HuH-7 (cell line): Measurements from ENCODE around the gene HNMT.
"Not testable (repeated sequence)": the region's sequence is repeated elsewhere in the genome, so short reads cannot be mapped to it uniquely, and the experiment has no call there.

Experiments
- DNase-seq: peaks from one replicate; pipeline ENCODE4 v3.0.0; 2011; ENCODE audit warnings: low spot score

Gene HNMT

DNA sequence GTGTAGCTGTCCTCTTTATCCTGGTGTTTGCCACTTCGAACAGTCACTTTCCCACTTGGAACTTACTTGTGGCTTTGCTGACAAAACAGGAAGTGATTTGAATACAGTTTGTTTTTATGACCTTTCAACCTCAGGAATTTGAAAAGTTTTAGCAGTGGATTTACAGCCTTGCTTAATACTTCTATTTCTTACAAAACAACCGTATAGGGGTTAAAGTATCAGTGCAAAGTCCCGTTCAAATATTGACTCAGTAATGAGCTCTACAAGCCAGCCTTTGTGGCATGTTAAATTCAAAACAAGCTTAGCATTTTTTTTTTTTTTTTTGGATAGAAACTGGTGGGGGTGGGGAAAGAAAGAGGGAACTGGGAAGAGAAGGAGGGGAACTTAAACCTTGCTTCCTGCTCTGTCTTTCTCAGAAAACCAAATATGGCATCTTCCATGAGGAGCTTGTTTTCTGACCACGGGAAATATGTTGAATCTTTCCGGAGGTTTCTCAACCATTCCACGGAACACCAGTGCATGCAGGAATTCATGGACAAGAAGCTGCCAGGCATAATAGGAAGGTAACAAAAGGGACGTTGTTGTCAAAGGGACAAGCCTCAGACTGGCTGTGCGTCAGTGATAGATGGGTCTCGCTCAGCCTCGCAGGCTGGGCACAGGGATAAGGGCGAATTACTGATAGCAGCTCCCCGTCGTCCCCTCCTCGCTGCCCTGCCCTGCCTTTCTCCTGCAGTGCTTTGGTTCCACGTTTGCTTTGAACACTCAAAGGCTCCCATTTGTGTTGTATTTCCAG lies at the start of gene HNMT:
TSS of gene HNMT (plus strand) at position 408 of the 793 bp plus-strand sequence. CDS start at position 427, 19 bp downstream.
- peak; percentile 28 for DNase-seq

DNA sequence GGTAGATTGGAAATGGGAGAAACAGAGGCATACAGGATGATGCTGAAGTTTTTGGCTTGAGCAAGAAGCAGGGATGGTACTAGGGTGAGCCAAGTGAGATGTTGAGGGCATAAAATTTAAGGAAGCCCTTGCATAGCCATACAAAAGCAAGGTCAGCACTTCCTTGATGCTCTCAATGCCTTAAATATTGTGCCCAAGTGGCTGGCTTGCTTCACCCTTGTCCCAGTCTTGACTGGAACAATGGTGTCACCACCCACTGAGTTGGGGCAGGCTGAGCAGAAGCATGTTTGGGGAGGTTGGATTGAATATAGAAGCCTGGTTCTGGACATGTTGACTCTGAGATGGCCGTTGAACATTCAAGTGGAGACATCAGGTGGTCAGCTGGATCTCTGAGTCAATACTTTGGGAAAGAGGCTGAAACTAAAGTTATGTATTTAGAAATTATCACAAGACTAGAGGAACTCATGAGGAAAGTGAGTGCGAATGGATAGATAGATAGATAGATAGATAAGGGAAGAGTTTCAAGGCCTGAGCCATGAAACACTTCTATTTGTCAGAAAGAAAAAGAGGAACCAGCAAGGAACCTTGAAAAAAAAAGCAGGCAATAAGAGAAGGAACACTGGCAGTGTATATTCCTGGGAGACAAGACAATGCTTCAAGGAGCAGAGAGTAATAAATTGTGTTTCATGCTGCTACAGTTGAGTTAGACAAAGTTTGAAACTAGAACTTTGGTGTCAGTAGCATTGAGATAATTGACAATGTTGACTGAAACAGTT lies 43.0 kb upstream of the HNMT start:
- DNase-seq, result no peak

DNA sequence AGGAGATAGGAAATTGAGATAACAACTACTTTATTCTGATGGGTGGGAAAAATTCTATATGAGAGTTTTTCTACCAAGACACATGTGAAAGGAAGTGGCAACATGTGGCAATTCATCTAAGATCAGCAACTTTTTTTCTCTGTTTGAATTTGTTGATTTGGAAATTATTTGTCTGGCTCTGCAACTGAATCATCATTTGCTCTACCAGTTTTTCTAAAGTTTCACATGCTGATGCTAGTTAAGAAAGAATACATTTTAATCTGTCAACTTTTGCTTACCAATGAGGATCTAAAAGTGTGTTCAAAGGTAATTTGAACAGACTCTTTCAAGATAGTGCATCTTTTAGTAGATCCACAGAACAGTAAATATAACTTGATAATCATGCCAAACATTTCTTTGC lies 42.1 kb upstream of the HNMT start:
- not testable (repeated sequence) for DNase-seq

DNA sequence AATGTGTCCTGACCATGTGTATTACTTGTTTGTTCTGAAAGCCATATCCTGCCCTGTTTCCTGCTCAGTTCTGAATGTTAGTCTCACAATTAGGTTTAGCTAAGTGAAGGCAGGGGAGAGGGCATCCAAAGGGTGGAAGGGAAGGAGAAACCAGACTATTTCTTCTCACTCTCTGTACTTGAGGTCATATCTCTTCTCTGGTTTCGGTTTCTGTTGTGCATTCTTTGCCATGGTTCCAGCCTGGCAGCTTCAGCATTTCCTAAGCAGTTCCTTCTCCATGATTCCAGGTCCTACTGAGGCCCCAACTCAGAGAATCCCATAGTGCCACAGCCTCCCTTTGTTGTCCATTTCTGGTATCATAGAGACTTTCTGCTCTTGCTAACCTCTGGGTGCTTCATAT lies 40.3 kb upstream of the HNMT start:
- no peak for DNase-seq

DNA sequence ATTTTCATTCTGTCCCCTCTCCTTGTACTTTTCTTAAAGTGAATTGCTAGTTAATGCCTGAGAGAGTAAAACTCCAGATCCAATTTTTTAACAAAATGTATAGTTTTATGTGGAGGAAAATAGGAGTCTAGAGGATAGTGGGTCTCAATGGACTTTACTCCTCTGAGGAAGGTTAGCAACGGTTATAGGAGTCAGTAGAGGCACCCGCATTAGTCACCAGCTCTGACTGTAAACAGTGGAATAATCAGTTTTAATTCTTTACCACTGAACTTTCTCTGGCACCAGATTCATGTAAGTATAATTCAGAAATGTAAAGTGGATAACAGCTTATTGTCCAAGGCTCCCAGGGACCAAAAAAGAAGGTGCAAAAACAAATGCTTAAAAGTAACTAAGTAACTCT lies 38.7 kb upstream of the HNMT start:
- no peak for DNase-seq

DNA sequence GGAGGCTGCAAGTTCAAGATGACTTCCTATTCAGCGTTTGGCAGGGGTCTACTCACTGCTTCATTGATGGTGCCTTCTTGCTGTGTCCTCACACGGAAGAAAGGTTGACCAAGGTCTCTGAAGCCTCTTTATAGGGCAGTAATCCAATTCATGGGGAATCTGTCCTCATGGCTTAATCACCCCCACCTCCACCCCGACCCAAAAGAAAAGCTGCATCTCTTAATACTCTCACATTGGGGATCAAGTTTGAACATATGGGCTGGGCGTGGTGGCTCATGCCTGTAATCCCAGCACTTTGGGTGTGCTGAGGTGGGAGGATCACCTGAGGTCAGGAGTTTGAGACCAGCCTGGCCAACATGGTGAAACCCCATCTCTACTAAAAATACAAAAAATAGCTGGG lies 36.4 kb upstream of the HNMT start:
- no peak for DNase-seq

DNA sequence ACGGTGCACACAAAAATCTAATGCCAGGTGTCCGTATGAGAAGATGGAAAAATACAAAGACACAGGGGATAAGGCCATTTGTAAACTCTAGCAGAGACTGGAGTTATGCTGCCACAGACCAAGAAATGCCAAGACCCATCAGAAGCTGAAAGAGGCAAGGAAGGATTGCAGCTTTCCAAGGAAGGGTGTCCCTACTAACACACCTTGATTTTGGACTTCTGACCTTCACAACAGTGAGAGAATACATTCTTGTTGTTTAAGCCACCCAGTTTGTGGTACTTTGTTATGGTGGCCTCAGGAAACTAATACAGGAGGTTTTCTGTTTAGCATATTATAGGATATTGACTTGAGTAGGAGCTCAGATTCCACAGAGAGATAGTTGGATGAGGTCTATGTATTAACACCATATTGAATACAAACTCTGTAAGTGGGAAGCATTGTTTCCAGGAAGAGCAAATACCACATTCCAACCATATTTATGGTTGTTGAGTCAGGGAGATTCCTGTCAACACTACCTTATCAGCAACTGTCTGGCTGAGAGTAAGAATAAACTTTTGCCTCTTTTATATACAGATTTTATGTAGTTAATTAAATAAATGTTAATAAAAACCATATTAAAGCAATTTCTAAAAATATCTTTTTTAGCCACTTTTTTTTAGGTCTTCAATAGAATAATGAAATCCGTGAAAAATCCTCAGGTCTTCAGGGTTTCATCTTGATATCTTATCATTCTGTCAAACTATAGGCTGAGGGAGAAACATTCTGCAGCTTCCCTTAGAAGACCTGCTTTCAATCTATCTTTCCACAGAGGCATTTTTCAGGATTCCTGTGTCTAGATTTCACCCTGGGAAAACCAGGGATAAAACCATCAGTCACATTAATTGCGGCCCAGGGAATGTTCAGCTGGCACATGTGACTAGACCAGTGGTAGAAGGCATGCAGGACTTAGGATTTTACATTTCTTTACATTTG lies 35.4 kb upstream of the HNMT start:
- no peak for DNase-seq

DNA sequence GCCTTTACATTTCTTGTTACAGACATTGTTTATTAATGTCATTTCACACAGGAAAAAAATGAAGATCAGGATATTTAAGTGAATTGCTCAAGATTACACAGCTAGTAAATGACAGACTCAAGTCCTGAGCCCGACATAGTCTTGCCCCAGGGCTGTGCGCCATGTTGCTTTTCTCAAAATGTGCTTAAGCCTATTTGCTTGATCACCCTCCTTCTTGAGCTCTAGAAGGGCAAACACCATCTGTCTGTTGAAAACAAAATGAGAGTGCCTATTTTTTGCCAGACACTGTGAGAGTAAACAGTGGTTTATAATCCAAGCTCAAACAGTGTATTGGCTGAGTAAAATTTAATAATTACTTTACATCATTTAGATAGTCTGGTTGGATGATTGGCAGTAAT lies 34.8 kb upstream of the HNMT start:
- no peak for DNase-seq

DNA sequence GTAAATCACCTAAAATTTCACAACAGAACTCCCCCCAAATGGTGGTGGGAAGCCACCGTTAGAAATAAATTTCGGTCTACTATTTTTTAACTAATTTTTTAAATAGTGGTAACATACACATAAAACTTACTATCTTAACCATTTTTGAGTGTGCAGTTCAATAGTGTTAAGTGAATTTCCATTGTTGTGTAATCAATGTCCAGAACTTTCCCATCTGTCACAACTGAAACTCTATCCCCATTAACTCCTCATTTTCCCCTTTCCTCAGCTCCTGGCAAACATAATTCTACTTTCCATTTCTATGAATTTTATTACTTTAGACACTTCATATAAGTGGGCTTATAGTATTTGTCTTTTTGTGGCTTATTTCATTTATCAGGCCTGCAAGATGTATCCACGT lies 34.1 kb upstream of the HNMT start:
- DNase-seq, result no peak

DNA sequence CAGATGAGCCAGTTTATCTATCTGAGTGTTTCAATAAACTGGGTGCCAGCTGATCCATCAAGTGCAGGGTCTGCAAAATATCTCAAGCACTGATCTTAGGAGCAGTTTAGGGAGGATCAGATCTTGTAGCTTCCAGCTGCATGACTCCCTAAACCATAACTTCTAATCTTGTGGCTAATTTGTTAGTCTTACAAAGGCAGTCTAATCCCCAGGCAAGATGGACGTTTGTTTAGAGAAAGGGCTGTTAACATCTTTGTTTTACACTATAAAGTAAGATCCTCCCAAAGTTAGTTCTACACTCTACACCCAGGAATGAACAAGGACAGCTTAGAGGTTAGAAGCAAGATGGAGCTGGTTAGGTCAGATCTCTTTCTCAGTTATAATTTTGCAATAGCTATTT lies 28.7 kb upstream of the HNMT start:
- no peak for DNase-seq

DNA sequence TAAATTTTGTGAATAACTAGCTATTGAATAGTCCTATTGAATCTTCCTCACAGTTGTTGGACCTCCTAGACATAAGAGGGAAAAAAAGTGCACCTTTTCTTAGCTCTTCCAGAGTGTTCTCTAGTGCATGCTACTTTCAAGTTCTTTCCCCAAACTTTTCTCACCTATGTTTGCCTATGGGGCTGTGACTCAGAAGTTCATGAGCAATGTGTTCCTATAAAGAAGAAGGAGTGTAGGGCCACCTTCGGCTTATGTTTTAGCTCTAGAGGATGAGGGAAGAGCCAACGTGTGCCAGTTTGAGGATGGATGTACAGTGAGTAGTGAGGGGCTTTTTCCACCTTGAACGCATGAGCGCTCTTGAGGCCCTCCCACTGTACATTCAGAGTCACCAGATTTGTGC lies 27.0 kb upstream of the HNMT start:
- DNase-seq, result no peak

DNA sequence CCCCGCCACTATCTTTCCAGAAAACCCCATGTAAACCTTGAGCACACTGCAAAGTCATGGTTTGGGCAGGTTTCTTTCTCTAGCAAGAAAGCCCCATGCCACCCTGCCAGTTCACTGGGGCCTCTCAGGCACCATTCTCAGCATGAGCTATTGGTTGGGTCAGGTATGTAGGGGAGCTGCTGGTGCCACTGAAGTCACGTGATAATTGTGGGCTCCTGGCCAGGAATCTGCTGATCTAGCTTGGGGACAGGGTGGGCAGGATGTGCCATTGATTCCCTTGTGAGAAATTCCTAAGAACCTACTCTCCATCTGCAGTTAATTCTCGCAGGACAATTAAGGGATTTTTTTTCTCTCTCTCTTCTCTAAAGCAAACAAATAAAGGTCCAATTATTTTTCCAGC lies 26.5 kb upstream of the HNMT start:
- no peak for DNase-seq

DNA sequence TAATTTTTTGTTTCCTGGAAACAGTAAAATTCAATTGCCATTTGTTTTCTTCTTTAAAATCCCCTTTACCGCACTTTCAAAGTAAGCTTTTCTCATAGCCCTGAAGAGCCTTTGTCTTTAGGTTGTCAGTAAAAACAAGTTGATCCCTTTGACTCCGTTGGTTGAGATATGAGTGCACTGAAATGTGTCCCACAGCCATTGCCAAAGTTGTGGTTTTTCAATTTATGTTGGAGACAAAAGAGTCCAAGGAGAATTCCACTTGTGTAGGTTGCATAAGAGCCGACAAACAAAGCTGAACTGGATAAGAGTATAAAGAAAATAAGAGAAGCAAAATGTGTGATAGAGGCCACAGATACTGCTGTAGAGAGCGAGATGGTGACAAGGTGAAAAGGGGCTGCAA lies 26.1 kb upstream of the HNMT start:
- DNase-seq, result no peak

DNA sequence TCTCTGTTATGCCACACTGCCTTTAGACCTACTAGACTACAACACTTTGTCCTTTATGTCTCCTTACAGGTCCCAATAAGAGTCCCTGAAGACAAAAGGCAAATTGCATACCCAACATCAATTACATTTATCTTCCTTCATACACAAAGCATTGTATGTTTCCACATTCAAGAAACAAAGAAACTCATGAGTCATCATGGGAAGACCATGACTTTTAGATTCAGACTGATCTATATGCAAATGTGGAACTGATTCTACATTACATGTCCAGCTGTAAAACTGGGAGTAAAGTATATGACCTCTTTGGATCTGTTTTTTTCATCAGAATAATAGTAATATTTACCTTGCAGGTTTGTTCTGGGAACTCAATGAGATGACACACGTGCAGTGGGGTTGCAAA lies 25.2 kb upstream of the HNMT start:
- no peak for DNase-seq

DNA sequence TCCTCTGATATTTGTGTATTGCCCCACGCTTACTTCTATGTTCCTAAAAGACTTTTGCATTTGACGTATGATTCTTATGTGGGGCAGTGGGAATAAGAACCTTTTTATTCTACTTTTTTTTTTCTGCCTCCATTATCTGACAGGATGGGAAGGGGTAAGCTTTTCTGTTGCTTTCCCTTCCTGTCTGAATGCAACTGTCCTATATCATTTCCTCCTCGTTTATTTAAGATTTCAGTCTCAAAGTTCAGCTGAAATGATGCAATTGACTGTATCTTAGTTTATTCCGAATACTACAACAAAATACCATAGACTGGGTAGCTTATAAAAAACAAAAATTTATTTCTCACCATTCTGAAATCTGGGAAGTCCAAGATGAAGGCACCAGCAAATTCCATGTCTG lies 24.1 kb upstream of the HNMT start:
- DNase-seq, result no peak

DNA sequence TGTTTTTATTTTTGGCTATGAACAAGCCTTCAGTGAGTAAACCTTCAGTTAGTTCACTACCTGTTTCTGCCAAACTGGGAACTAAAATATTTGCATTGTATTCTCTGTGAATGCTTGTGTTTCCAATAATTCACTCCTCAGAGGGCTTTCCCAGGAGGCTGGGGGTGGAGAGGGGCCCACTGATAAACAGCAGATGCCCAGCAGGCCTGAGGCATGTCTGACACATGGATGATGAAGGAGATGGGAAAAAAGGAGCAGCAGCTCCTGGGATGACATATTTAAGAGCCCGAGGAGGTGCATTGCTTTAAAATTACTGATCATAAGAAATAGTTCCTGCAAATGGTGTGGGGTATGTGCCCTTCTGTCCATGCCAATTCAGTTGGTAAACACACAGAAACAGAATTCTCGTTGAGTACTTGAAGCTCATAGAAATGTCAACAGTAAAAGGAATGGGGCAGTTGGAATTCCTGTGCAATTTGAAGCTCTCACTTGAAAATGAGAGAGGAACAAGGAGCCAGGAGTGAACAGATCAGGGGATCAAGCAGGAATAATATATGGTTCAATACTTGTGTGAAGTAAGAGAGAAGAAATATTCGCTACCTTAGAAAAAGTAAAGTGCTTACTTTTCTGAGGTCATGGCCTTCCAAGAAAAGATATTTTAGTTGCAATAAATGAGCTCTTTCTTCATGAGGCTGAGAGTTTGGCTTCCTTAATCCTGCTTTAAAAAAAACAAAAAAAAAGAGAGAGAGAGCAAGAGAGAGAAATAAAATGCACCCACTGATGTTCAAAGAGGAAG lies 22.0 kb upstream of the HNMT start:
- DNase-seq, result no peak

DNA sequence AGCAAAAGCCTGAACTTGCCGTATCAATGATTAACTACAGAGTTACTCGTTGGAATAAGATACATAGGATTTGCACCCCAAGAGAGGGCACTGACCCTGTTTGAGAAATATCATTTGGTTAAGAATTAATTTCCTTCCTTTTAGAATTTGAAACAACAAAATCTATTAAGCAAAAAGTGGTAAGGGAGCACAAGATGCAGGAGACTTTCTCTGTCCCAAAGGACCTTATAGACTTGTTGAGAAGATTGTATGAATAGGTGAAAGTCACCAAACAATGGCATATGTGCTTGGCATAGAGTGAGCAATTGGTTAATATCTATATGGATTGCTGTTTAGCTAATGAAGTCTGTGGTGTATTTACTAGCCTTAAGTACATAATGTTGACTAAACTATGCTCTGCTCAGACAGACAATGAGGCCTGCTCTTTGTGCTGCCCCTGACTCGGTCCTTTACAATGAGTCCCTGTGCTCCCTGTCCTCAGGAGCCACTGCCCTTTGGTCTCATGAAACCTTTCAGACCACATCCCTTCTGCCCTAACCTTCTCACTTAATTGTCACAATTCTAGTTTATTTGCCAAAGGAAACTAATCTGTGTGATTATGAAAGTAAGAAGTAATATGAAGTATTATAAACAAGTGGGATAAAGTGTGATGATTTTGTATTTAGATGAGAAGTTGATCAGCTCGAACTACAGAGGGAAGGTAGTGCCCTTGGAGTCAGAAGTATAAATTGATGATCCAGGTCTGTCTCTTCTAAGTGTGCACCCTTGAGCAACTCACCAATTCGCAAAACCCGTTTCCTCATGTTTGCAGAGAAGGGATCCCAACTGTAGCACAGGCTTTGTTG lies 21.2 kb upstream of the HNMT start:
- no peak for DNase-seq

DNA sequence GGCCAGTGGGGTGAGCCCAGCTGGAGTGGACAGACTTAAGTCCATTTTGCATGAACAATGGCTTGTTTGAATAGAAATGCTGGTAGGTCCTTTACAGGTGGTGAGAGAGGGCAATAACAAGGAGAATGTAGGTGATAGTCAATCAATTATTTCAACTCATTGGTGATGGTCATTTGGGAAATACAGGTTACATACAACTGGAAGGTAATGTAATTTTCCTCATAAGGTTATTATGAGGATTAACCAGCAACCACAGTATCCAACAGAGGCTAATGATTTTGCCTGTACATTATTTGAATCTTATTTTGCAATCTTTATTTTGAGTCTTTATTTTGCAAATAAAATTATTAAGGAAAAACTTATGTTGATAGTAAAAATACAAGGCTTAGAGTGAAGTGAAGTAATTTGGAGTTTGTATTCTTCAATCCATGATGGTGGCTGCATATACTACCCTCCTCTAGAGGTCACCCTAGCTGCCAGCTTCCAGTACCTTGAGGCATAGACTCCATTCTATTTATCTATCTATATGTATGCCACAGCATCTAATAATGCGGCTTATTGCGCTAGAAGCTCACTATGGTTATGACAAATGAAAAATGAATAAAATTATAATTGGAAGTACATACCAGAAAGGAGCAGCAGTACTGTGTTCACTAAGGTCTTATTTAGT lies 20.5 kb upstream of the HNMT start:
- DNase-seq, result no peak

DNA sequence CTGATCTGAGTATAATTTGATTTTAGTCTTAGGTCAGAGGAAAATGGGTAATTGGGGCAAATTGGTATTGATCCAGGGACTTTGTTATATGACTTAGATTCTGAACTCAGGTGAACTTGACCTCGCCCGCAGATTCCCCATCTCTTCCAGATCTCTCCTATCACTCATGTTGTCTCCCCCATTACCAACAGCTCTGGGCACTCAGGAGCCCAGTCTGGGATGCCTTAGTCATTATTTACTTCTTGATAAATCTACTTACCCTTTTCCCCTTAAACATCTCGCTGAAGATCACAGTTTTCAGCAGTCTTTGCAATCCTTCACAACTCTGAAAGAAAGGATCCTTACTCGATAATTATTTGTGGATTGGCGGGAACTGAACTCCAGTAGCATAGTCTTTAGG lies 19.6 kb upstream of the HNMT start:
- no peak for DNase-seq

DNA sequence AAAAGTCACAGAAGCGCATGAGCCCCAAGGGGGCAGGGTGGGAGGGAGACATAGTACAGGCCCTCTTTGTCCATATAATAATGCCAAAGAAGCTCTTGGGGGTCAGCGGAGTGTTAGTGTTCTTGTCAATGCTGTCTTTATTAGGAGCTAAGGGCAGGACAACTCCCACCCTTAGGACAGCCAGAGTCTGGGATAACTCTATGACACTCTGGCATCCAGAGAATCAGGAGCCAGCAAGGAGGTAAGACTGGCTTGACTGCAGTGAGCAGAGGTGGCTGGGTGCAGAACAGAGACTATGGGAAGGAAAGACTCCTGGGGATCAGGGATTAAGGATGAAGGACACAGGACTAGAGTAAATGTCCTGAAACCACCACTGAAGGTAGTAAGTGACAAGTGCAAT lies 19.0 kb upstream of the HNMT start:
- DNase-seq, result no peak
